GM12878 (cell line): ENCODE measurements around the gene CEBPB. TPM values are rescaled to one million over a fixed set of nuclear protein-coding genes. Genes with fewer than 3 reads are reported as not detected.

Experiments used
- ATAC-seq: fragments of 200-7000 bp; cut with Tn5 transposase; 3 replicates; pipeline ENCODE4 v1.9.1; 2020; ENCODE audit warnings: mild to moderate bottlenecking, moderate library complexity
- BruUV-seq: library from RNA; stranded (reverse); fragments of 400-500 nt; replicated peaks from 2 replicates; lab custom pipeline; 2021; lab: Mats Ljungman, UMichigan
- CTCF ChIA-PET: fragments of 300-600 bp; sonication (Branson Sonifier 250); formaldehyde crosslinking; extraction: SDS; loops from one replicate; lab custom pipeline; 2021; ENCODE audit warnings: inconsistent platforms; lab: Yijun Ruan, JAX
- POLR2A ChIA-PET: fragments of 350-600 bp; formaldehyde crosslinking; extraction: SDS; loops from one replicate; lab custom pipeline; 2021; ENCODE audit warnings: inconsistent platforms; lab: Charles Lee
- RAD21 ChIA-PET: fragments of 300-600 bp; sonication (Branson Sonifier 250); formaldehyde crosslinking; loops from one replicate; lab custom pipeline; 2023; ENCODE audit warnings: antibody characterized with exemption; ENCODE audit not compliant: unreplicated experiment; lab: Charles Lee
- SMC1A ChIA-PET: fragments of 300-600 bp; sonication (Branson Sonifier 250); formaldehyde crosslinking; loops from one replicate; lab custom pipeline; 2023; ENCODE audit not compliant: unreplicated experiment, uncharacterized antibody; lab: Charles Lee
- DNase-seq: peaks from one replicate; pipeline ENCODE4 v3.0.0-alpha.2; 2011; ENCODE audit warnings: low read depth, low spot score
- FAIRE-seq: peaks from 3 replicates; lab custom pipeline; 2011; peaks lifted over from hg19 to GRCh38; lab: Jason Lieb, UNC
- H2AFZ ChIP-seq: 2 replicates; pipeline ENCODE4 v1.6.0; 2011; ENCODE audit warnings: low read depth, low read length, control low read depth; ENCODE audit not compliant: control insufficient read depth
- H3K27ac ChIP-seq: 2 replicates; pipeline ENCODE4 v1.5.1; 2011; ENCODE audit warnings: control low read depth; ENCODE audit not compliant: control insufficient read depth, insufficient read depth
- H3K27me3 ChIP-seq, 2 experiments: replicated peaks in 1 of 2; 2 replicates each; pipeline versions ENCODE4 v1.6.0 to v1.6.1; 2011; ENCODE audit warnings: low read length in 1 of 2; ENCODE audit not compliant: control insufficient read depth in 2 of 2, insufficient read depth in 2 of 2
- H3K36me3 ChIP-seq, 2 experiments: 2 replicates each; pipeline ENCODE4 v1.5.1; 2011; ENCODE audit warnings: low read length in 1 of 2; ENCODE audit not compliant: control insufficient read depth in 2 of 2, insufficient read depth in 2 of 2
- H3K4me1 ChIP-seq: 2 replicates; pipeline ENCODE4 v1.6.1; 2011; ENCODE audit warnings: mild to moderate bottlenecking, low read length, moderate library complexity, mixed read lengths; ENCODE audit not compliant: control insufficient read depth, insufficient read depth
- H3K4me2 ChIP-seq: 2 replicates; pipeline ENCODE4 v1.6.0; 2011; ENCODE audit warnings: control low read depth; ENCODE audit not compliant: control insufficient read depth, insufficient read depth
- H3K4me3 ChIP-seq: fragments of 200-600 bp; sonication (generic); 2 replicates; pipeline ENCODE4 v1.5.1; 2016
- H3K79me2 ChIP-seq: 2 replicates; pipeline ENCODE4 v1.6.0; 2011; ENCODE audit warnings: low read length; ENCODE audit not compliant: control insufficient read depth, insufficient read depth
- H3K9ac ChIP-seq: 2 replicates; pipeline ENCODE4 v1.8.0; 2011; ENCODE audit warnings: low read length, control low read depth, mixed read lengths; ENCODE audit not compliant: control insufficient read depth, insufficient read depth
- H3K9me3 ChIP-seq: replicated peaks from 3 replicates; pipeline ENCODE4 v1.5.1; 2011; ENCODE audit warnings: mild to moderate bottlenecking, low read length; ENCODE audit not compliant: control insufficient read depth, insufficient read depth
- H4K20me1 ChIP-seq: 2 replicates; pipeline ENCODE4 v1.6.0; 2011; ENCODE audit not compliant: control insufficient read depth, insufficient read depth
- CEBPB ChIP-seq, 2 experiments: fragments of 150-350 bp in 1 of 2; IDR thresholded peaks; 2 replicates each; pipeline ENCODE4 v1.6.1; 2012 to 2014; ENCODE audit warnings: low read depth in 2 of 2, low read length in 2 of 2, borderline replicate concordance in 1 of 2, inconsistent platforms in 1 of 2
- CHD4 ChIP-seq: fragments of 200-600 bp; sonication (generic); IDR thresholded peaks from 2 replicates; pipeline ENCODE4 v1.6.1; 2016; ENCODE audit warnings: mild to moderate bottlenecking
- HDAC2 ChIP-seq: fragments of 200-600 bp; sonication (generic); IDR thresholded peaks from 2 replicates; pipeline ENCODE4 v1.6.1; 2017
- MTA2 ChIP-seq: fragments of 450-650 bp; IDR thresholded peaks from 2 replicates; pipeline ENCODE4 v1.6.1; 2016; ENCODE audit warnings: low read depth, mild to moderate bottlenecking, moderate library complexity
- NFYA ChIP-seq: IDR thresholded peaks from 2 replicates; pipeline ENCODE4 v1.6.1; 2011; ENCODE audit warnings: low read depth, mild to moderate bottlenecking, low read length, improper control_type of control experiment, borderline replicate concordance
- PML ChIP-seq: IDR thresholded peaks from 2 replicates; pipeline ENCODE4 v1.6.1; 2012; ENCODE audit warnings: low read length, inconsistent platforms
- RAD21 ChIP-seq: IDR thresholded peaks from 2 replicates; pipeline ENCODE4 v1.6.1; 2011; ENCODE audit warnings: mild to moderate bottlenecking, low read depth, low read length, moderate library complexity; ENCODE audit not compliant: insufficient read depth
- RELA ChIP-seq: fragments of 450-650 bp; IDR thresholded peaks from 2 replicates; pipeline ENCODE4 v1.8.0; 2014; ENCODE audit warnings: borderline replicate concordance; ENCODE audit not compliant: partially characterized antibody
- TBL1XR1 ChIP-seq: IDR thresholded peaks from 2 replicates; pipeline ENCODE4 v1.6.1; 2012; ENCODE audit warnings: low read depth, low read length, improper control_type of control experiment
- ZBED1 ChIP-seq: IDR thresholded peaks from 2 replicates; pipeline ENCODE4 v1.6.1; 2016; ENCODE audit warnings: borderline replicate concordance
- WGBS: methylation state at CpG from one replicate; pipeline ENCODE4 v1.1.6; 2016; ENCODE audit warnings: low lambda C conversion rate; ENCODE audit not compliant: insufficient replicate concordance, insufficient coverage; ENCODE audit errors: missing lambda C conversion rate; 5-methylcytosine and 5-hydroxymethylcytosine counted together
- in situ Hi-C: fragments of 300-500 bp; cut with MboI; formaldehyde crosslinking; loops from 9 replicates; pipeline ENCODE4 v1.14.3; 2018; ENCODE audit warnings: mixed read lengths
- intact Hi-C: fragments of 100-400 bp; cut with micrococcal nuclease; formaldehyde crosslinking; loops from one replicate; pipeline ENCODE4 v1.14.2; 2022; ENCODE audit not compliant: unreplicated experiment
- polyA plus RNA-seq, 11 experiments: library from polyadenylated mRNA; depleted of rRNA in 4 of 11; unstranded in 6 of 11; stranded (reverse) in 5 of 11; fragments of >200 nt; fragmentation: Nextera tagmentation in 4 of 11; fragmentation: Illumina TruSeq in 1 of 11; extraction: Ambion mirVana in 4 of 11; extraction: Trizol in 1 of 11; gene quantifications; 1 replicate in 1 of 11; 2 replicates in 10 of 11; pipeline versions ENCODE4 v1.2.1 to v1.2.3, GENCODE V29; 2011 to 2016; ENCODE audit warnings: inconsistent platforms in 2 of 11, missing spikeins in 2 of 11, low read depth in 1 of 11
- total RNA-seq, 4 experiments: library from RNA; depleted of rRNA in 3 of 4; stranded (reverse); fragments of >200 nt in 3 of 4; fragmentation: Illumina TruSeq in 1 of 4; extraction: Trizol in 1 of 4; gene quantifications; 2 replicates each; pipeline versions ENCODE4 v1.2.1 to v1.2.3, GENCODE V29; 2013 to 2021
- TF ChIP-seq, protein P1 (sequence below): IDR thresholded peaks from 2 replicates; pipeline ENCODE4 v1.6.1; 2011; ENCODE audit warnings: mild to moderate bottlenecking, low read depth, low read length, moderate library complexity; ENCODE audit not compliant: insufficient replicate concordance
- TF ChIP-seq, protein P2 (sequence below): IDR thresholded peaks from 2 replicates; pipeline ENCODE4 v1.6.1; 2011; ENCODE audit warnings: low read depth, mild to moderate bottlenecking, low read length, moderate library complexity, borderline replicate concordance; ENCODE audit errors: extremely low read depth
- TF ChIP-seq, protein P3 (sequence below): fragments of 450-650 bp; IDR thresholded peaks from 2 replicates; pipeline ENCODE4 v1.6.1; 2016; ENCODE audit warnings: mild to moderate bottlenecking, moderate library complexity, borderline replicate concordance

Gene CEBPB
- total and polyA plus RNA-seq, 10 of the 15 experiments (the other 5 are each of a cell fraction or from before 2014, with no cell fraction given): 0.18 to 8.8 (median 1.6) TPM

DNA sequence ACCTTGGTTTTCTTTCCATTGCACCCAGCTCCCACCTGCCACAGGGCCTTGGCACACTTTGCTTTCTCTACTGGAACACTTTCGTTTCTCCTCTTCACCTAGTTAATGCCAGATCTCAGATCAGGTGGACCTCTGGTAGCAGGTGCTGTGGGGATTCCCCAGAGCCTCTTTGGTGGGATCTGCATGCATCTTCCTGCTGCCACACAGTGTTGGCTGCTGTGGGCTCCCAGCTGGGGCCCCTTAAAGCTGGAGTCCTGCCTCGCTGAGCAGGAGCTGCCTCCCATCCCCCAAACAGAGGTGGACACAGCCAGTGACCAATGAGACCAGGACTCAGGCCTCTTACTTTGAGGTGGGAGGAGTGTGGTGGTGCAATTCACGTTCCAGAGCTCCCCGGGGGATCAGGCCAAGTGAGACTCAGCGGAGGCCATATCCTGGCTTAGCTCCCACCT is 28.4 kb downstream of the CEBPB start:
- H2AFZ ChIP-seq: no peak overlapping the region
- ATAC-seq (no peak), DNase-seq (no peak), FAIRE-seq (no peak)
- RAD21 ChIA-PET: no interaction called here
- no peak overlapping the region for H3K4me3 ChIP-seq
- TF ChIP-seq PML (no peak), HDAC2 (no peak)
- WGBS: 3% methylated on average over 5 of the region's 5 CpGs
- SMC1A ChIA-PET: no interaction called here
- BruUV-seq: no TSS peak
- no peaks in the 10 kb centered on the region for H4K20me1 ChIP-seq
- no peak overlapping the region for H3K4me2 ChIP-seq
- in situ Hi-C loops (no loop called here), intact Hi-C loops (no loop called here)
- no peaks in the 10 kb centered on the region for H3K79me2 ChIP-seq
- H3K9ac ChIP-seq: no peak overlapping the region
- no peaks in the 10 kb centered on the region; a peak in 1 of 4 replicates for H3K27me3 ChIP-seq
- no peak overlapping the region for H3K27ac ChIP-seq
- CTCF ChIA-PET: no interaction called here
- no peaks in the 10 kb centered on the region for H3K4me1 ChIP-seq
- no peaks in the 10 kb centered on the region for H3K36me3 ChIP-seq
- POLR2A ChIA-PET: no interaction called here
- no peaks in the 10 kb centered on the region; the same call in 2 of the 3 replicates for H3K9me3 ChIP-seq

DNA sequence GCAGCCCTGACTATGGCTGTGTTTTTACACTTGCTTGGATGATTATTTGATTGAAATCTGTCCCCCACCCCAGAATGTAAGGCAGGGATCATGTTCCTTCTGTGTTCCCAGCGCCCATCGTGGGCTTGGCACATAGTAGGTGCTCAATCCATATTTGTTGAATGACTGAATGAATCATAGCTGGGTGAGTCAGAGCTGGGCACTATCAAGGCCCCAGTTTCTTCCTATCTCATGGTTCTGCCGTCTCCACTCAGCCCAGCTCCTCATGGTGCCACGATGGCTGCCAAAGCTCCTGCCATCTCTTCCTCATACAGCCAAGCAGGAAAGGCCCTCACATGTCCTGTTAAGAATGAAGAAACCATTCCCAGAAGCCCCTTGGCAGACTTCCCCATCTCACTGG is 29.0 kb downstream of the CEBPB start:
- Histone ChIP-seq H3K27ac (no peak overlapping the region), H3K36me3 (no peaks in the 10 kb centered on the region), H3K27me3 (no peaks in the 10 kb centered on the region), H3K4me3 (no peak overlapping the region), H3K4me1 (no peaks in the 10 kb centered on the region), H3K9me3 (no peaks in the 10 kb centered on the region; the same call in 2 of the 3 replicates), H3K9ac (no peak overlapping the region), H2AFZ (no peak overlapping the region), H3K4me2 (no peak overlapping the region), H4K20me1 (no peaks in the 10 kb centered on the region), H3K79me2 (no peaks in the 10 kb centered on the region)
- TF ChIP-seq, protein P1, sequence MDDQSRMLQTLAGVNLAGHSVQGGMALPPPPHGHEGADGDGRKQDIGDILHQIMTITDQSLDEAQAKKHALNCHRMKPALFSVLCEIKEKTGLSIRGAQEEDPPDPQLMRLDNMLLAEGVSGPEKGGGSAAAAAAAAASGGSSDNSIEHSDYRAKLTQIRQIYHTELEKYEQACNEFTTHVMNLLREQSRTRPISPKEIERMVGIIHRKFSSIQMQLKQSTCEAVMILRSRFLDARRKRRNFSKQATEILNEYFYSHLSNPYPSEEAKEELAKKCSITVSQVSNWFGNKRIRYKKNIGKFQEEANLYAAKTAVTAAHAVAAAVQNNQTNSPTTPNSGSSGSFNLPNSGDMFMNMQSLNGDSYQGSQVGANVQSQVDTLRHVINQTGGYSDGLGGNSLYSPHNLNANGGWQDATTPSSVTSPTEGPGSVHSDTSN: no peak
- TF ChIP-seq, protein P2, sequence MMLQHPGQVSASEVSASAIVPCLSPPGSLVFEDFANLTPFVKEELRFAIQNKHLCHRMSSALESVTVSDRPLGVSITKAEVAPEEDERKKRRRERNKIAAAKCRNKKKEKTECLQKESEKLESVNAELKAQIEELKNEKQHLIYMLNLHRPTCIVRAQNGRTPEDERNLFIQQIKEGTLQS: no peak
- no peak for TF ChIP-seq TBL1XR1
- TF ChIP-seq, protein P3, sequence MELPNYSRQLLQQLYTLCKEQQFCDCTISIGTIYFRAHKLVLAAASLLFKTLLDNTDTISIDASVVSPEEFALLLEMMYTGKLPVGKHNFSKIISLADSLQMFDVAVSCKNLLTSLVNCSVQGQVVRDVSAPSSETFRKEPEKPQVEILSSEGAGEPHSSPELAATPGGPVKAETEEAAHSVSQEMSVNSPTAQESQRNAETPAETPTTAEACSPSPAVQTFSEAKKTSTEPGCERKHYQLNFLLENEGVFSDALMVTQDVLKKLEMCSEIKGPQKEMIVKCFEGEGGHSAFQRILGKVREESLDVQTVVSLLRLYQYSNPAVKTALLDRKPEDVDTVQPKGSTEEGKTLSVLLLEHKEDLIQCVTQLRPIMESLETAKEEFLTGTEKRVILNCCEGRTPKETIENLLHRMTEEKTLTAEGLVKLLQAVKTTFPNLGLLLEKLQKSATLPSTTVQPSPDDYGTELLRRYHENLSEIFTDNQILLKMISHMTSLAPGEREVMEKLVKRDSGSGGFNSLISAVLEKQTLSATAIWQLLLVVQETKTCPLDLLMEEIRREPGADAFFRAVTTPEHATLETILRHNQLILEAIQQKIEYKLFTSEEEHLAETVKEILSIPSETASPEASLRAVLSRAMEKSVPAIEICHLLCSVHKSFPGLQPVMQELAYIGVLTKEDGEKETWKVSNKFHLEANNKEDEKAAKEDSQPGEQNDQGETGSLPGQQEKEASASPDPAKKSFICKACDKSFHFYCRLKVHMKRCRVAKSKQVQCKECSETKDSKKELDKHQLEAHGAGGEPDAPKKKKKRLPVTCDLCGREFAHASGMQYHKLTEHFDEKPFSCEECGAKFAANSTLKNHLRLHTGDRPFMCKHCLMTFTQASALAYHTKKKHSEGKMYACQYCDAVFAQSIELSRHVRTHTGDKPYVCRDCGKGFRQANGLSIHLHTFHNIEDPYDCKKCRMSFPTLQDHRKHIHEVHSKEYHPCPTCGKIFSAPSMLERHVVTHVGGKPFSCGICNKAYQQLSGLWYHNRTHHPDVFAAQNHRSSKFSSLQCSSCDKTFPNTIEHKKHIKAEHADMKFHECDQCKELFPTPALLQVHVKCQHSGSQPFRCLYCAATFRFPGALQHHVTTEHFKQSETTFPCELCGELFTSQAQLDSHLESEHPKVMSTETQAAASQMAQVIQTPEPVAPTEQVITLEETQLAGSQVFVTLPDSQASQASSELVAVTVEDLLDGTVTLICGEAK: no peak
- no peak for TF ChIP-seq NFYA
- TF ChIP-seq RELA: no peak
- no peak for TF ChIP-seq CEBPB (IDR thresholded peaks at IDR 0.05; ENCODE audit: borderline replicate concordance in 1 of 2, low read depth in 2 of 2, low read length in 2 of 2)
- no peak for TF ChIP-seq RAD21
- no peak for TF ChIP-seq MTA2
- no peak for TF ChIP-seq CHD4
- no peak for TF ChIP-seq ZBED1
- in situ Hi-C loops (no loop called here), intact Hi-C loops (no loop called here)
- BruUV-seq: no TSS peak
- POLR2A ChIA-PET: no interaction called here
- RAD21 ChIA-PET: no interaction called here
- FAIRE-seq: no peak
- CTCF ChIA-PET: no interaction called here
- WGBS: 61% methylated on average over 4 of the region's 4 CpGs
- SMC1A ChIA-PET: no interaction called here
- DNase-seq: no peak
- ATAC-seq: no peak
